Renal cortical epithelial cell (primary cell): Measurements from ENCODE around the gene ZFPM1. TPM values are rescaled to one million over a fixed set of nuclear protein-coding genes. Genes with fewer than 3 reads are reported as not detected.
"Not testable (repeated sequence)": the region's sequence is repeated elsewhere in the genome, so short reads cannot be mapped to it uniquely, and the experiment has no call there.

ENCODE experiments used
- DNase-seq: peaks from one replicate; pipeline ENCODE4 v3.0.0-alpha.2; 2011; ENCODE audit warnings: low read depth
- total RNA-seq: library from RNA; depleted of rRNA; stranded (reverse); fragments of >200 nt; gene quantifications from 2 replicates; pipeline ENCODE4 v1.2.3, GENCODE V29; 2014

Gene ZFPM1
- total RNA-seq, 1 donor from 2014 or later, result 2.8 TPM

- no peak for DNase-seq
These were observed 26.1 kb downstream of the ZFPM1 start for GRCh38 chr16:88478889-88479792.

GRCh38 chr16:88479793-88480760 lies 27.0 kb downstream of the ZFPM1 start:
- no peak for DNase-seq

GRCh38 chr16:88480829-88481228 lies 27.7 kb downstream of the ZFPM1 start:
- no peak for DNase-seq

GRCh38 chr16:88481851-88482250 lies 28.8 kb downstream of the ZFPM1 start:
- no peak for DNase-seq

- no peak for DNase-seq
These were observed 29.7 kb downstream of the ZFPM1 start for GRCh38 chr16:88482630-88483391.

GRCh38 chr16:88483392-88483641 lies 30.2 kb downstream of the ZFPM1 start:
- DNase-seq, result no peak

GRCh38 chr16:88484505-88485365 lies 31.7 kb downstream of the ZFPM1 start:
- DNase-seq, result no peak

GRCh38 chr16:88485366-88485741 lies 32.3 kb downstream of the ZFPM1 start:
- DNase-seq, result not testable (repeated sequence)

- no peak for DNase-seq
These were observed 33.5 kb downstream of the ZFPM1 start for GRCh38 chr16:88486398-88487123.

- no peak for DNase-seq
These were observed 34.0 kb downstream of the ZFPM1 start for GRCh38 chr16:88487124-88487432.

- DNase-seq, result no peak
These were observed 35.1 kb downstream of the ZFPM1 start for GRCh38 chr16:88487920-88488851.

GRCh38 chr16:88489163-88489741 lies 36.2 kb downstream of the ZFPM1 start:
- no peak for DNase-seq

GRCh38 chr16:88491001-88491559 lies 38.0 kb downstream of the ZFPM1 start:
- DNase-seq, result no peak

- DNase-seq, result no peak
These were observed 38.7 kb downstream of the ZFPM1 start for GRCh38 chr16:88491560-88492310.

GRCh38 chr16:88493879-88494278 lies 40.8 kb downstream of the ZFPM1 start:
- no peak for DNase-seq

GRCh38 chr16:88494335-88495154 lies 41.5 kb downstream of the ZFPM1 start:
- DNase-seq, result no peak

GRCh38 chr16:88495268-88495772 lies 42.2 kb downstream of the ZFPM1 start:
- no peak for DNase-seq
